OCI-M1 (cell line): ENCODE data around the gene ANKRD50.

ENCODE experiments used
- DNase-seq: peaks from one replicate; lab custom pipeline; 2025; lab: John Stamatoyannopoulos, UW

ANKRD50 gene

GRCh38 chr4:124708517-124709300 is 3.8 kb downstream of the ANKRD50 start:
- peak; percentile 60 for DNase-seq

- DNase-seq = no peak
Measured at GRCh38 chr4:124705393-124705792, 7.1 kb downstream of the ANKRD50 start.

DNA sequence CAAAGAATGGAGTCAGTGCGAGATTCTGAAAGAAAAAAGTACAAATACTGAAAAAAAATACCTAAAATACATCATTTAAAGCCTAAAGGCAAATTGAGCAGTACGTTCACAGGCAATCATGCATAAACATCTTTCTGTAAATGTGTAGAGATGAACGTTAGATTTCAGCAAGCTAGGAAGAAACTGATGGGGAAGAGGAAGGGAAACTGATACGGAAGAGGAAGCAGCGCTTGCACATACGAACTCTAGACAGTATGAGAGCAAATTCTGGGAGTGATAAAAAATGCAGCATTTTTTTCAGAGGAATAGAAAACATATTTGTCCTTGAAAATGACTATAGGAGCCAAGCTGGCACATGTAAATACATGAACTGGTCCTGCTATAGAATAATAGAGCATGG is 9.4 kb downstream of the ANKRD50 start:
- no peak for DNase-seq

DNA sequence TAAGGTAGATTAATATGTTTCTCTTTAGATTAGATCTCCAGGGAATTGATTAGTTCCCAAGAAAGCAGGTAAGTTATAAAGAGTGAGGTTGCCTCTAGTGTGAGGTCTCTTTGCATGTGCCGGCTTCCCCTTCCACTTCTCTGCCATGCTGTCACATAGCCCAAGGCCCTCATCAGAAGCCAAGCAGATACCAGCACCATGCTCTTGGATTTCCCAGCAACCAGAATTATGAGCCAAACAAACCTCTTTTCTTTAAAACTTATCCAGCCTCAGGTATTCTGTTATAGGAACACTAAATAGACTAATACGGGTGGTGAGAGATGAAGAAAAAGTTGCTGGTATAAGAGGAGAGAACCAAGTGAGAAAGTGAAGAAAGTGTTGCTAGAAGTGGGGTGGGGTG is 15.1 kb downstream of the ANKRD50 start:
- DNase-seq = no peak

GRCh38 chr4:124696182-124696581 is 16.4 kb downstream of the ANKRD50 start:
- DNase-seq = no peak

DNA sequence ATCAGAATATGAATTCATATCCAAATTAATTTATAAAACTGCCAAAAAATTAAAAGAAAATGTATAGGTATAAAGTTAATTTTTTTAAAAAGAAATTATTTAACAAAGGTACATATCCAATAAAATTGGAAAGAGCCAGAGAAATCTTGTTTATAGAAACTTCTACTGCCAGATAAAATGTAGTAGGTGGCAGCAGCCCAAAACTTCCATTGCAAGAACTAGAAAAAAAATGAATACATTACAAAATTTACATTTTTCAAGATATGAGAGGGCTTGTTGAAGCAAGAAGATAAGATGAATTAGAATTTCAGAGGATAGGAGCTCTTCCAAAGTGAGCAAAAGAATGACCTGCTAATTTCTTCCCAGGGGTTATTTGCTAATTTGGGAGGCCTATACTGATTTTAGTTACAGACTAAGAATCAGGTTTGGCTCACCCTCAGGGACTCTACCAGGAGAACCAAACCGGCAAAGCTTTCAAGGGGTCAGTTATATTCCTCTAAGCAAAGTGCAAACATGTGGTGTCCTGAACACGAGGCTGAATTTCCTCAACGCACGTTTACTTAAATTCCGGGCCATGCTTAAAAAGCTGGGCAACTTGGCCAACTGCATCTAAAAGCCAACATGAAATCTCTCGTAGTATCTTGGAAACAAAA is 17.5 kb downstream of the ANKRD50 start:
- no peak for DNase-seq

GRCh38 chr4:124694306-124694705 is 18.2 kb downstream of the ANKRD50 start:
- DNase-seq = no peak

- DNase-seq = no peak
Measured at GRCh38 chr4:124691801-124692200, 20.7 kb downstream of the ANKRD50 start.

- no peak for DNase-seq
Measured at GRCh38 chr4:124686279-124686678, 26.3 kb downstream of the ANKRD50 start.

- DNase-seq = no peak
Measured at GRCh38 chr4:124685851-124686250, 26.7 kb downstream of the ANKRD50 start.

- DNase-seq = peak; percentile 6
Measured at GRCh38 chr4:124684301-124684700, 28.2 kb downstream of the ANKRD50 start.

DNA sequence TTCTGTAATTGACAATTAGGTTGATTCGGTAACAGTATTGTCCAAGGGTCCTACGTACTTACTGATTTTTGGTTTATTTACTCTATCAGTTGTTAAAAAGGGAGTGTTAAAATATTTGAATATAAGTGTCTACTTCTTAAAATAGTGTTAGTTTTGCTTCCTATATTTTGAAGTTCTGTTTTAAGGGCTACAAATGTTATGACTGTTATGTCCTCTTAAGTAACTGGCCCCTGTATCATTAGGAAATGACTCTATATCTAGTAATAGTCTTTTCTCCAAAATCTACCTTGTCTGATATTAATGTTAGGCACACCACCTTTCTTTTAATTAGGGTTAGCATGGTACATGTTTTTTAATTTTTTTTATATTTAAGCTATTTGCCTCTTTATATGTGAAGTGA is 30.1 kb downstream of the ANKRD50 start:
- DNase-seq = no peak

- DNase-seq = no peak
Measured at GRCh38 chr4:124666496-124666895, 46.0 kb downstream of the ANKRD50 start.

- DNase-seq = no peak
Measured at GRCh38 chr4:124658795-124659194, 53.7 kb downstream of the ANKRD50 start.

- DNase-seq = no peak
Measured at GRCh38 chr4:124650614-124651013, 61.9 kb downstream of the ANKRD50 start.

DNA sequence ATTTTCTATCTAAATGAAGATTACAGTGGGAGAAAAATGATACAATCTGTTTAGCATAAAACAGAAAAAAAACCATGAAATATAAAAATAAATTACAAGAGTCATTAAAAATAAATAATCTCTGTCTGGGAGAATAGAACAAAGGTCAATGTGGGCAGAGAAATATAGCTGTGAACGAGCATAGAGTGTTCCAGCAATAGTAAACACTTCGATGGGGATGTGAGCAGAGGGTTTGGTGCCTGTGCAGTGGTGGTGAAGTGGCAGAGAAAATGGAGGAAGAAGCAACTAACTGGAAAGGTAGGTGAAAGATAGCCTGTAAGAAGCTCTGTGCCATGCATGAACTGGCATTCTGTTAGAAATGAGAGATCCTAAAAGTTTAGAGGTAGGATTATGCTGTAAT is 64.9 kb downstream of the ANKRD50 start:
- no peak for DNase-seq

- no peak for DNase-seq
Measured at GRCh38 chr4:124644621-124645020, 67.9 kb downstream of the ANKRD50 start.

DNA sequence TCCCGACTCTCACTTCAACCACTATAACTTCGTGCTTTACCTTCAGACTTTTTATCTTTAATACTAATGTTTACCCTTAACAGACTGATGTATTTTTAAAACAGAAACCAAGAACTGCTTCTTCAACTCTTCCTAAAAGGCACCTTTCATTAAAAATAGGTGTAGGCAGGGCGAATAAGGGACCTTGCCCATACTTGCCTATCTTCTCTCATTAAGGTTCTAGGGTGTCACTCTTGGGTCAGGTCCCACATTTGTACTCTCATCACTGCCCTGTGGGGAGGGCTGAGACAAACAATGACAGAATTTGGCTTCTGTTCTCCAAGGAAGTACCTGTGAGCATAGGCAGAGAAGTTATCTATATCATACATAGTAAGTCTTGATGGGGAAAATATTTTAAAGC is 69.7 kb downstream of the ANKRD50 start:
- no peak for DNase-seq

DNA sequence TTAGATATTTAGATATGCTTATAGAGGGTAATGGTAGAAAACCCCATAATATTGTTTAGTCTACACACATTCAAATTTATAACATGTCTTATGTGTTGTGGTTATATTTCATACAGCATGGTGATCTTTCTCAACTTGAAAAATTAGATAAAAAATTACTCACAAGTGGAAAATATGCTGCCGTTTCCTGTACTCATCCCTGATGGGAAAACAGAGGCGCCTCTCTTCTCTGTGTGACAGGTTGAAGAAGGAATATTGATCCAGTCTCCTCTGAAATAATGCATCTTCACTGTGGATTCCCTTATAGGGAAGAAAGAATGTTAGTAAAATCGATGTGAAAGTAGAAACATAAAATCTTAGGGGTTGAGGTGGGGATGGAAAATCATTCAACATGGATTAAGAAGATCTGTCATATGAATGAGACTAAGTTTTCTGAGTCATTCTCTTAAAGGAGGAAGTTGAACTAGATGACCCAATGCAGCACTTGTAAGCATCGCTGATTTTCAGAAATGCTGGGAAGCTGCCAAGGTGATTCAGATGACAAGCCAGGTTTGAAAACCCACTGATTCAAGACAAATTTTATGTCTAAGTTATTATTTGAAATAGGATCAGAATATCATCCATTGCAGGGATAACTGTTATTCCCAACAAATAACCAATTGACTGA is 70.7 kb downstream of the ANKRD50 start:
- peak; percentile 86 for DNase-seq

GRCh38 chr4:124640022-124640730 is 72.4 kb downstream of the ANKRD50 start:
- DNase-seq = no peak

- DNase-seq = no peak
Measured at GRCh38 chr4:124637321-124637720, 75.2 kb downstream of the ANKRD50 start.

- DNase-seq = no peak
Measured at GRCh38 chr4:124636788-124637187, 75.7 kb downstream of the ANKRD50 start.

- no peak for DNase-seq
Measured at GRCh38 chr4:124635331-124635730, 77.2 kb downstream of the ANKRD50 start.
